NCI-H146 (cell line): Measurements from ENCODE around the gene XPO4.
"Not testable (repeated sequence)": the region's sequence is repeated elsewhere in the genome, so short reads cannot be mapped to it uniquely, and the experiment has no call there.

ENCODE experiments used
- DNase-seq: peaks from one replicate; lab custom pipeline; 2025; lab: John Stamatoyannopoulos, UW

Gene XPO4

GRCh38 chr13:20902438-20903163 is at the start of gene XPO4:
Gene XPO4, minus strand, starts transcription at chr13:20902746. Its CDS starts 8 bp downstream, at chr13:20902738.
- peak; percentile 71 for DNase-seq

- DNase-seq: not testable (repeated sequence)
Measured at GRCh38 chr13:20948001-20948400, 45.5 kb upstream of the XPO4 start.

GRCh38 chr13:20945952-20946383 is 43.4 kb upstream of the XPO4 start:
- DNase-seq: no peak

DNA sequence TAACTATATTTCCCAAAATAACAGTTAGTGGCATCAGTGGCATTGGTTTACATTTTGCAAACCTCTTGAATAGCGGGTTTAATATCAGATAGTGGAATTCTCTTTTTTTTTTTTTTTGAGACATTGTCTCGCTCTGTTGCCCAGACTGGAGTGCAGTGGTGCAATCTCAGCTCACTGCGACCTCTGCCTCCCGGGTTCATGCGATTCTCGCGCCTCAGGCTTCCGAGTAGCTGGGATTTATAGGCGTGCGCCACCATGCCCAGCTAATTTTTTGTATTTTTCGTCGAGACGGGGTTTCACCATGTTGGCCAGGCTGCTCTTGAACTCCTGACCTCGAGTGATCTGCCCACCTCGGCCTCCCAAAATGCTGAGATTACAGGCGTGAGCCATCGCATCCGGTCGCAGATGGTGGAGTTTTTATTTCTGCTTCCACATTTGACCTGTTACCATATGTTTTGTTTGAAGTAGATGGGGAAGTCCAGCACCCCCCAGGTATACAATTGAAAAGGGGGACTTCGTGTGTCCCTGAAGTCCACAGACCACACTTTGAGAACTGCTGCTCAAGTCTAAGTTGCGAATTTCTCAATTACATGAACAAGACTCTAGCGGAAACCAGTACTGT is 40.5 kb upstream of the XPO4 start:
- no peak for DNase-seq

DNA sequence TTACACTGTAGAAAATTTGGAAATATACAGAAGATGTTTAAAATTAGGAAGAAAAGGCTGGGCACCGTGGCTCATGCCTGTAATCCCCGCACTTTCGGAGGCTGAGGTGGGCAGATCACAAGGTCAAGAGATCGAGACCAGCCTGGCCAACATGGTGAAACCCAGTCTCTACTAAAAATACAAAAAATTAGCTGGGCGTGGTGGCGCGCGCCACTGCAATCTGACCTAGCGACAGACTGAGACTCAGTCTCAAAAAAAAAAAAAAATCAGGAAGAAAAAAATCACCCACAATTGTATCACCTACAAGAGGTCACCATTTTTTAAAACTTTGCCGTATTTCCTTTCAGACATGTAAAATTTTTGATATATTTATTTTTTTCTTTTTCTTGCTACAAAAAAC is 38.0 kb upstream of the XPO4 start:
- DNase-seq: not testable (repeated sequence)

- no peak for DNase-seq
Measured at GRCh38 chr13:20940083-20940482, 37.5 kb upstream of the XPO4 start.

- no peak for DNase-seq
Measured at GRCh38 chr13:20939662-20940061, 37.1 kb upstream of the XPO4 start.

DNA sequence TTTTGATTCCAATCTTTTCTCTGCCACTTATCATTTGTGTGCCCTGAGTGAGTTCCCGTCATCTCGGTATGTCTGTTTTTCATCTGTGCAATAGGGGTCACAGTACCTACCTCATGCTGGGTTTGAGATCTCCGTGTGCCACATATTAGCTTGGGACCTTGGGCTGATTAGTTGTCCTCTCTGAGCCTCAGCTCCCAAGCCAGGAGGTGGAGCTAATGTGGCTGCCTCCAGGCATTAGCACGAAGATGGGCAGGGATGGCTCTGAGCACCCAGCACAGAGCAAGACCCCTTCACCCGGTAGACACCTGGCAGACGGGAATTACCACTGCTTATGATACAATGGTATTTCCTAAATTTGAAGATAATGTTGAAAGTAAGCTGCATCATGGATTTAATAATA is 35.8 kb upstream of the XPO4 start:
- DNase-seq: no peak

GRCh38 chr13:20927596-20928257 is 25.2 kb upstream of the XPO4 start:
- no peak for DNase-seq

DNA sequence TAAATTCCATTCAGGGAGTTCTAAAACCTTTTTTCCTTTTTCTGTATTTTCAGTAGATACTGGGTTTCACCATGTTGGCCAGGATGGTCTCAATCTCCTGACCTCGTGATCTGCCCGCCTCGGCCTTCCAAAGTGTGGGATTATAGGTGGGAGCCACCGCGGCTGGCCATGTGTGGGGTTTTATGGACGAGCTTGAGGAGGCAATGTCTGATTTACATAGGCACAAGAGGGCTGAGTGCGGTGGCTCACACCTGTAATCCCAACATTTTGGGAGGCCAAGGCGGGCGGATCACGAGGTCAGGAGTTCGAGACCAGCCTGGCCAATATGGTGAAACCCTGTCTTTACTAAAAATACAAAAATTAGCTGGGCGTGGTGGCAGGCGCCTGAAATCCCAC is 22.8 kb upstream of the XPO4 start:
- not testable (repeated sequence) for DNase-seq

DNA sequence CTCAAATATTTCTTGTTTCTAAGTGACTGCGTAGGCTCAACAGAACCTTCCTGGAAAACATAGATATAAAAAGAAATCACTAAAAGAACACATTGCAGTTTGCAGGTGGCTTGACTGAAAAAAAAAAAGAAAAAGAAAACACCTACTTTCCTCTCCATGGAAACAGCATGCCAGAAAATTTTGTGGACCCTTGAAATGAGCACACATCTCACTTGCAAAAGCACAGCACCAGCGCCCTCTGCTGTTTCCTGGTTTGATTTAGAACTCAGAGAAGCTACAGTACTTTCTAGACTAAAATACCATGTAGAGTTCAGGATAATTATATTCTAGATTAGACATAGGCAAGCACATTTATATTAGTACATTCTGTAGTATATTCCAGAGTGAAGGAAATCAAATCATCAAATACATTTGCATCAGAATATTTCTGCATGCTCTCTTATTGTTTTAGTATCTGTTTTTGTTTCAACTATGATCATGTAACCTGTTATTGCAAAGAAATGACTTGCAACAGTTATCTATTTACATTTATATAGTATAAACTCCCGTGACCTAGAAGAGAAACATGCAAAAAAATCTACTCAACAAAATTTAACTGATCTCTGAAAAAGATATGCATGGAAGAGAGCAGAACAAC is 22.3 kb upstream of the XPO4 start:
- peak; percentile 81 for DNase-seq

DNA sequence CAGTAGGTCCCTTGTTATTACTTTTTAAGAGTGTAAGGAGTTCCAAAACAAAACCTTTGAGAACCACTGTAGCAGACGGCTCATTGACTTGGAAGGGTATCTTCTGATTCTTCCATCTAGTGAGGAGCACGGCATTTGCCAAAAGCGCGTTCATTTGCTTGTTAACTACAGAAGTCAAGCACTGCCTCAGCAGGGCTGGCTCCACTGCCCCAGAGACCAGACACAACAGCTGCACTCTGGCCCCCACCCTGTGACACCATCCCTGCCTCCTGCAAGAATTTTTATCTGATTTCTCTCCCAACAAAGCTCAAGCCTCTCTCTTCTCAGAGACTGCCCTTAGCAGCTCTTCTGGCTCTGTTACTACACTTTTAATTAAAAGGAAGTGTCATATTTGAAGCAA is 20.7 kb upstream of the XPO4 start:
- no peak for DNase-seq

GRCh38 chr13:20921572-20921971 is 19.0 kb upstream of the XPO4 start:
- no peak for DNase-seq

- not testable (repeated sequence) for DNase-seq
Measured at GRCh38 chr13:20915676-20916075, 13.1 kb upstream of the XPO4 start.

DNA sequence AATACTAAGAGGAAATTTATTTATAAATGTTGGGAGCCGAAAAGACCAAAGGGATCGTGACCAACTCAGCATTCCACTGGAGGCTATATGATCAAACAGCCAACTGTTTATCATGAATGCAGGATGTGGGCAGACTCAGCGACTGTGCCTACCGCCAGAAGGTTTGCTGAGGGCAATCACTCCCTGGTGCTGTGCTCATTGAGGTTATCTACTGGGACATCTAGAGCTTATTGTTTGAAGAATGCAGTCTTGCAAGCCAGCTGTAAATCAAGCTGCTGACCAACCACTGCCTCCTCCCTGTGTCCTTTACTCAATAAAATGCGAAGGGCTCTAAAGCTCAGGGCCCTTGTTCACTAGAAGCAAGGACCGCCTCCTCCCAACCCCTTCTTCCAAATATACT is 8.5 kb upstream of the XPO4 start:
- no peak for DNase-seq

DNA sequence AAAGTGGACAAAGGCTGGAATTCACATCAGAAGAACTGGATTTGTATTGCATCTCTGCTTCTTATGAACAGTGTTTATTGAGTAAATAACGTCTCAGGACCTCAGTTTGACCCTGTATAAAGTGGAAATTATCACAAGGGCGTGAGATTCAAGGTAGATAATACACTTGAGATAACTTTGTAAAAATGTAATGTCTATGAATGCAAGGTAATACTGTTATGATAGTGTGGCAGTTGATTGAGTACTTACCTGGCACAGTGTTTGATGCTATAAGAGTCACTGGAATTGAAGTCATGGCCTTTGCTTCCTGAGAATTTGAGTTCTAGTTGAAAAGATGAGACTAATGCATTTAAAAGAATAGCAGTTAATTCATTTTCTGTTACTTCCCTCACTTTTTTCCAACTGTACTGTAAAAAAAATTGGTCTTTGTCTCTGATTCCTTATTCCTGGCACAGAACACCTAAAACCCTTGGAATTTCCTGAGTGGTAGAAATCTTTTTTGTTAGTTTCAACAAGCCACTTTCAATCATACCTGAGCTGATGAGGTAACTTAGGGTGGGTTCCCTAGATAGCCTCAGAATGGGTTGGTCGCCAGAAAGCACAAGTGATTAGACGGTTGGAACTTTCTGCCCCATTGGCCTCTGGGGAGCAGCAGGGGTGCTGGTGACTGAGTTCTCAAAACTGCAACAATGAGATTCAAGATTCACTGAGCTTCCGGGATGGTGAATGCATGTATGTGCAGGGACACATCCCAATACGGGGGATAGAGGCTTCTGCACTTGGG is 6.4 kb upstream of the XPO4 start:
- no peak for DNase-seq

- peak; percentile 34 for DNase-seq
Measured at GRCh38 chr13:20904908-20905307, 2.4 kb upstream of the XPO4 start.

DNA sequence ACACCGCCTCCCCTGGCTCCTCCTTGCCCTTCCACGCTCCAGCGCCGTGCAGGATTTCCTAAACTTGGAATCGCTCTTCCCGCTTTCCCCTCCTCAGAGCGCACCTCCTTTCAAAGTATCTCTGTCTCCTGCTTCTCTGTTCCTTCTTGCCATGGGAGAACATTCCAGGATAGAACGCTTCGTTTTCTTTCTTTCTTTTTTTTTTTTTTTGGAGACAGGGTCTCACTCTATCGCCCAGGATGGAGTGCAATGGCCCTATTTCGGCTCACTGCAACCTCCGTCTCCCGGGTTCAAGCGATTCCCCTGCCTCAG is 574 bp upstream of the XPO4 start:
- DNase-seq: no peak

GRCh38 chr13:20901668-20902437 is 693 bp downstream of the XPO4 start:
- DNase-seq: peak; percentile 53

DNA sequence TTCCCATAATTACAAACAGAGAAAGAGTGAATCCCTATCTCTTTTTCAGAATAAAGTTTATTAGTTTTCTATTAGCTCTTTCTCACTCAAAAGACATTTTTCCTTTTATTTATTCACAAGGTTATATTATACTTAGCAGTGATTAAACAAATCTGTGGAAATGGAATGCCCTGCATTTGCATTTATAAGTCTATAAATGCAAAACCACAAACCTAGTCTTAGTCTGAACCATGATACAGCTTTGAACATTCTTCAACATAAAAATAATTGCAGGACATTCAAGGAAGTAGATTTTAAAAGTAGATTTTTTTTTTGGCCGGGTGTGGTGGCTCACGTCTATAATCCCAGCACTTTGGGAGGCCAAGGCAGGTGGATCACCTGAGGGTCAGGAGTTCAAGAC is 8.3 kb downstream of the XPO4 start:
- DNase-seq: no peak

GRCh38 chr13:20891768-20892167 is 10.8 kb downstream of the XPO4 start:
- DNase-seq: no peak
